ENCODE measurements around the gene BEND7.

- TF ChIP-seq ZNF609 (CRISPR knock-in tag; IDR thresholded peaks at IDR 0.05; ENCODE audit: borderline replicate concordance) (no peak), CHD2 (IDR thresholded peaks at IDR 0.05; ENCODE audit: low read depth, low read length) (no peak), ZNF184 (CRISPR knock-in tag; IDR thresholded peaks at IDR 0.05) (no peak), HNRNPLL (IDR thresholded peaks at IDR 0.05; ENCODE audit: low read depth, low read length, poor library complexity, severe bottlenecking) (no peak), NFYB (IDR thresholded peaks at IDR 0.05; ENCODE audit: extremely low read depth, insufficient read length) (no peak), NR3C1 (CRISPR knock-in tag; IDR thresholded peaks at IDR 0.05) (no peak), POLR2A (conservative IDR thresholded peaks at IDR 0.05) (no peak), ATF7 (IDR thresholded peaks at IDR 0.05) (no peak), ZFP36 (IDR thresholded peaks at IDR 0.05; ENCODE audit: low read depth, low read length, partially characterized antibody) (no peak), CTCF (IDR thresholded peaks at IDR 0.05 in 2 of 3, conservative IDR thresholded peaks at IDR 0.05 in 1 of 3; ENCODE audit: insufficient read depth in 2 of 3, low read depth in 1 of 3, low read length in 3 of 3) (no peak)
These were observed 45.7 kb downstream of the BEND7 start for GRCh38 chr10:13483073-13483472.

Measured in K562 (cell line).